K562 (cell line): ENCODE data around the gene ZNF620. TPM values are rescaled to one million over a fixed set of nuclear protein-coding genes. Genes with fewer than 3 reads are reported as not detected.

Experiments used
- CBX3 ChIP-seq, 2 experiments: IDR thresholded peaks; 1 replicate in 1 of 2; 2 replicates in 1 of 2; pipeline ENCODE4 v1.6.1; 2012; ENCODE audit warnings: inconsistent platforms in 2 of 2, low read length in 2 of 2, borderline replicate concordance in 1 of 2, control low read depth in 1 of 2
- FOXA1 ChIP-seq: fragments of 450-650 bp; IDR thresholded peaks from 2 replicates; pipeline ENCODE4 v1.6.1; 2016; ENCODE audit warnings: mild to moderate bottlenecking, borderline replicate concordance
- FOXJ2 ChIP-seq: fragments of 200-800 bp; sonication (Bioruptor generic); IDR thresholded peaks from 2 replicates; pipeline ENCODE4 v1.6.1; 2016; ENCODE audit warnings: missing genetic modification characterization, missing compliant biosample characterization
- FOXK1 ChIP-seq: sonication (generic); formaldehyde crosslinking; IDR thresholded peaks from 2 replicates; pipeline ENCODE4 v1.8.0; 2022; ENCODE audit warnings: missing genetic modification reagents, mild to moderate bottlenecking, borderline replicate concordance
- HMG20A ChIP-seq: fragments of 450-650 bp; formaldehyde crosslinking; conservative IDR thresholded peaks from 2 replicates; pipeline ENCODE4 v1.4.0; 2020; ENCODE audit warnings: mild to moderate bottlenecking, mixed read lengths
- HOXB6 ChIP-seq: fragments of 250-450 bp; sonication (Bioruptor Pico); IDR thresholded peaks from 2 replicates; pipeline ENCODE4 v1.5.1; 2022; ENCODE audit warnings: mild to moderate bottlenecking, borderline replicate concordance
- JUN ChIP-seq, 2 experiments: sonication (generic) in 1 of 2; formaldehyde crosslinking in 1 of 2; IDR thresholded peaks; 2 replicates each; pipeline versions ENCODE4 v1.6.1 to v1.8.0; 2012 to 2022; ENCODE audit warnings: borderline replicate concordance in 2 of 2, mild to moderate bottlenecking in 2 of 2, improper control_type of control experiment in 1 of 2, low read depth in 1 of 2, low read length in 1 of 2, missing genetic modification reagents in 1 of 2
- KDM5B ChIP-seq: fragments of 200-600 bp; sonication (generic); IDR thresholded peaks from 2 replicates; pipeline ENCODE4 v1.6.1; 2012; ENCODE audit warnings: low read depth, mild to moderate bottlenecking, moderate library complexity, low read length, control low read depth, inconsistent platforms; ENCODE audit not compliant: insufficient replicate concordance
- MAFG ChIP-seq: fragments of 450-650 bp; conservative IDR thresholded peaks from 2 replicates; pipeline ENCODE4 v1.6.1; 2016; ENCODE audit warnings: missing genetic modification characterization, missing compliant biosample characterization
- MAFK ChIP-seq: IDR thresholded peaks from 2 replicates; pipeline ENCODE4 v1.6.1; 2011; ENCODE audit warnings: low read length, improper control_type of control experiment
- PCBP1 ChIP-seq: fragments of 200-400 bp; formaldehyde crosslinking; IDR thresholded peaks from 2 replicates; pipeline ENCODE4 v1.6.1; 2018; ENCODE audit warnings: mild to moderate bottlenecking, low read depth, low read length; ENCODE audit not compliant: poor library complexity, severe bottlenecking
- POLR3G ChIP-seq: IDR thresholded peaks from 2 replicates; pipeline ENCODE4 v1.6.1; 2011; ENCODE audit not compliant: insufficient read length, insufficient replicate concordance; ENCODE audit errors: extremely low read depth
- PRPF4 ChIP-seq: fragments of 200-400 bp; formaldehyde crosslinking; IDR thresholded peaks from one replicate; pipeline ENCODE4 v1.6.1; 2017; ENCODE audit warnings: low read length, low read depth, mild to moderate bottlenecking; ENCODE audit not compliant: insufficient read depth, poor library complexity, severe bottlenecking
- RFX7 ChIP-seq: fragments of 250-450 bp; sonication (Bioruptor Pico); IDR thresholded peaks from 2 replicates; pipeline ENCODE4 v1.5.1; 2021; ENCODE audit warnings: mild to moderate bottlenecking
- SMARCA5 ChIP-seq: fragments of 450-650 bp; IDR thresholded peaks from 2 replicates; pipeline ENCODE4 v1.6.1; 2016
- SNRNP70 ChIP-seq: fragments of 200-400 bp; formaldehyde crosslinking; optimal IDR thresholded peaks from 2 replicates; pipeline ENCODE3; 2017; ENCODE audit warnings: low read depth, low read length
- SP1 ChIP-seq: sonication (generic); formaldehyde crosslinking; IDR thresholded peaks from 2 replicates; pipeline ENCODE4 v1.8.1; 2022; ENCODE audit warnings: mild to moderate bottlenecking, missing genetic modification reagents
- SRSF7 ChIP-seq: fragments of 200-400 bp; formaldehyde crosslinking; optimal IDR thresholded peaks from 2 replicates; pipeline ENCODE3; 2017; ENCODE audit warnings: mild to moderate bottlenecking, low read depth, low read length
- TBP ChIP-seq: optimal IDR thresholded peaks from 2 replicates; pipeline ENCODE3; 2011; ENCODE audit warnings: low read depth, low read length, improper control_type of control experiment
- ZNF282 ChIP-seq: sonication (generic); formaldehyde crosslinking; IDR thresholded peaks from 2 replicates; pipeline ENCODE4 v1.8.1; 2023; ENCODE audit warnings: missing genetic modification reagents
- polyA plus RNA-seq, 8 experiments: library from polyadenylated mRNA; depleted of rRNA in 4 of 8; stranded (reverse) in 5 of 8; unstranded in 3 of 8; fragments of >200 nt; fragmentation: Nextera tagmentation in 2 of 8; fragmentation: Illumina TruSeq in 1 of 8; extraction: Ambion mirVana in 2 of 8; extraction: Trizol in 1 of 8; gene quantifications; 2 replicates each; pipeline versions ENCODE4 v1.2.1 to v1.2.3, GENCODE V29; 2011 to 2014; ENCODE audit warnings: inconsistent platforms in 1 of 8, missing spikeins in 1 of 8
- total RNA-seq, 7 experiments: library from RNA; depleted of rRNA in 6 of 7; stranded (reverse); fragments of >200 nt in 6 of 7; fragmentation: Illumina TruSeq in 2 of 7; extraction: Trizol in 2 of 7; gene quantifications; 2 replicates each; pipeline versions ENCODE4 v1.2.1 to v1.2.3, GENCODE V29; 2011 to 2021; ENCODE audit warnings: low replicate concordance in 1 of 7
- TF ChIP-seq, protein P1 (sequence below): sonication (generic); formaldehyde crosslinking; IDR thresholded peaks from 2 replicates; pipeline ENCODE4 v1.8.0; 2022; ENCODE audit warnings: mild to moderate bottlenecking, missing genetic modification reagents
- TF ChIP-seq, protein P2 (sequence below): sonication (generic); formaldehyde crosslinking; IDR thresholded peaks from 2 replicates; pipeline ENCODE4 v1.8.0; 2022; ENCODE audit warnings: missing genetic modification reagents, mild to moderate bottlenecking, borderline replicate concordance
- TF ChIP-seq, protein P3 (sequence below): sonication (generic); formaldehyde crosslinking; IDR thresholded peaks from 2 replicates; pipeline ENCODE4 v1.5.0; 2020; ENCODE audit warnings: missing genetic modification reagents
- TF ChIP-seq, protein P4 (sequence below): fragments of 250-450 bp; sonication (Bioruptor Pico); IDR thresholded peaks from 2 replicates; pipeline ENCODE4 v1.8.0; 2021; ENCODE audit warnings: moderate library complexity, mild to moderate bottlenecking, inconsistent platforms

Gene ZNF620
- total and polyA plus RNA-seq, 9 of the 15 experiments (the other 6 are each of a cell fraction or from before 2014, with no cell fraction given), result 1.2 to 5.5 (median 3.3) TPM

DNA sequence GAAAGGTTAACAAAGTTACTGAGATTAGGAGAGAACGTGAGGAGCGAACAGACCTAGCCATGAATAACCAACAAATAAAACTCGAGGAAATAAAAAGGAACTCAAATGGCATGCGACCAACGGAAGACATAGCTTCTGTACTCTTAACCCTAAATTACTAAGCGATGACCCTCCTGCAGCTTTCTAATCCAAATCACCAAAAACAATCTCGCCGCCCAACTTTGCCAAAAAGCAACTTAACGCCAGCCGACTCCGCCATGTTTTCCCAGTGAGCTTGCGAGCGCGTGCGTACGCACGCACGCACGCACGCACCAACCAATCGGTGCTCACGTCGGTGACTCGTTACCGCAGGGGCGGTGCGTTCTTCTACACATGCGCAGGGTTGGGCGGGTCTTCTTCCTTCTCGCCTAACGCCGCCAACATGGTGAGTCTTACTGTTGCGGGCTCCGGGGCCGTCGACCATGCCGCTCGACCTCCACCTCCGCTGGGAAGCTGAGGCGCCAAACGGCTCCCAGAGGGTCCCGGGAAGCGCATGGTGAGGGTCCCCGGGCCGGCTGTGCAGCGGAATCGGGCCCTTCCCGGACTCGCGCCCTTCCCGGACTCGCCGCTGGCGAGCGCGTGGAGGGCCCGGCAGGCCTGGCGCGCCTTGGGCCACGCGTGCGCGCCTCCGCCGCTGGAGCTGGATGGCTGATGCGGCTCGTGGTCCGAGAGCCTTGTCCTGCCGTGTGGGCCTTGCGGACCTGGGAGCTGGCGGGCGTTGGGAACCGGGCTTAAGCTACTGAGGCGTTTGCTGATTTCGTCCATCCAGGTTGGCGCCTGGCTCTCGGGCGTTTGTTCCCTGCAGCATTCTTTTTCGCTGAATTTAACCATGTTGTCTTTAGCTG is 48.7 kb upstream of the ZNF620 start, which contains the start of gene RPL14 (continued):
- TF ChIP-seq JUN (IDR thresholded peaks at IDR 0.05; ENCODE audit: borderline replicate concordance, low read depth, low read length), result peak; percentile 56; the same call in 1 of the 2 replicates
- no peak; the same call in 1 of the 2 replicates for TF ChIP-seq JUN (CRISPR knock-in tag; IDR thresholded peaks at IDR 0.05; ENCODE audit: borderline replicate concordance)
- TF ChIP-seq SP1 (CRISPR knock-in tag), result peak; percentile 87
- TF ChIP-seq HOXB6 (CRISPR knock-in tag), result no peak
- TF ChIP-seq CBX3 (IDR thresholded peaks at IDR 0.05; ENCODE audit: borderline replicate concordance in 1 of 2, low read length in 2 of 2), result no peak
- no peak for TF ChIP-seq SNRNP70
- TF ChIP-seq TBP, result no peak
- TF ChIP-seq, protein P1, sequence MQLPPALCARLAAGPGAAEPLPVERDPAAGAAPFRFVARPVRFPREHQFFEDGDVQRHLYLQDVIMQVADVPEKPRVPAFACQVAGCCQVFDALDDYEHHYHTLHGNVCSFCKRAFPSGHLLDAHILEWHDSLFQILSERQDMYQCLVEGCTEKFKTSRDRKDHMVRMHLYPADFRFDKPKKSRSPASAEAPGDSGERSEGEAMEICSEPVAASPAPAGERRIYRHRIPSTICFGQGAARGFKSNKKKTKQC (CRISPR knock-in tag), result peak; percentile 96
- no peak for TF ChIP-seq FOXJ2
- TF ChIP-seq SRSF7, result no peak
- TF ChIP-seq HMG20A (CRISPR knock-in tag), result no peak
- TF ChIP-seq, protein P2, sequence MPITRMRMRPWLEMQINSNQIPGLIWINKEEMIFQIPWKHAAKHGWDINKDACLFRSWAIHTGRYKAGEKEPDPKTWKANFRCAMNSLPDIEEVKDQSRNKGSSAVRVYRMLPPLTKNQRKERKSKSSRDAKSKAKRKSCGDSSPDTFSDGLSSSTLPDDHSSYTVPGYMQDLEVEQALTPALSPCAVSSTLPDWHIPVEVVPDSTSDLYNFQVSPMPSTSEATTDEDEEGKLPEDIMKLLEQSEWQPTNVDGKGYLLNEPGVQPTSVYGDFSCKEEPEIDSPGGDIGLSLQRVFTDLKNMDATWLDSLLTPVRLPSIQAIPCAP, result 0 out of 2 replicates have a peak, but pooled peaks have one; percentile 49
- peak; percentile 89; the same call in 1 of the 2 replicates for TF ChIP-seq ZNF282 (CRISPR knock-in tag)
- no peak for TF ChIP-seq POLR3G
- TF ChIP-seq, protein P3, sequence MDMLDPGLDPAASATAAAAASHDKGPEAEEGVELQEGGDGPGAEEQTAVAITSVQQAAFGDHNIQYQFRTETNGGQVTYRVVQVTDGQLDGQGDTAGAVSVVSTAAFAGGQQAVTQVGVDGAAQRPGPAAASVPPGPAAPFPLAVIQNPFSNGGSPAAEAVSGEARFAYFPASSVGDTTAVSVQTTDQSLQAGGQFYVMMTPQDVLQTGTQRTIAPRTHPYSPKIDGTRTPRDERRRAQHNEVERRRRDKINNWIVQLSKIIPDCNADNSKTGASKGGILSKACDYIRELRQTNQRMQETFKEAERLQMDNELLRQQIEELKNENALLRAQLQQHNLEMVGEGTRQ (CRISPR knock-in tag), result no peak
- TF ChIP-seq MAFG (tag), result no peak
- no peak for TF ChIP-seq MAFK
- no peak for TF ChIP-seq SMARCA5
- peak; percentile 78 for TF ChIP-seq PRPF4
- TF ChIP-seq PCBP1, result peak; percentile 92
- no peak; the same call in 1 of the 2 replicates for TF ChIP-seq FOXK1 (CRISPR knock-in tag)
- TF ChIP-seq FOXA1, result no peak
- TF ChIP-seq RFX7 (CRISPR knock-in tag), result no peak
- TF ChIP-seq, protein P4, sequence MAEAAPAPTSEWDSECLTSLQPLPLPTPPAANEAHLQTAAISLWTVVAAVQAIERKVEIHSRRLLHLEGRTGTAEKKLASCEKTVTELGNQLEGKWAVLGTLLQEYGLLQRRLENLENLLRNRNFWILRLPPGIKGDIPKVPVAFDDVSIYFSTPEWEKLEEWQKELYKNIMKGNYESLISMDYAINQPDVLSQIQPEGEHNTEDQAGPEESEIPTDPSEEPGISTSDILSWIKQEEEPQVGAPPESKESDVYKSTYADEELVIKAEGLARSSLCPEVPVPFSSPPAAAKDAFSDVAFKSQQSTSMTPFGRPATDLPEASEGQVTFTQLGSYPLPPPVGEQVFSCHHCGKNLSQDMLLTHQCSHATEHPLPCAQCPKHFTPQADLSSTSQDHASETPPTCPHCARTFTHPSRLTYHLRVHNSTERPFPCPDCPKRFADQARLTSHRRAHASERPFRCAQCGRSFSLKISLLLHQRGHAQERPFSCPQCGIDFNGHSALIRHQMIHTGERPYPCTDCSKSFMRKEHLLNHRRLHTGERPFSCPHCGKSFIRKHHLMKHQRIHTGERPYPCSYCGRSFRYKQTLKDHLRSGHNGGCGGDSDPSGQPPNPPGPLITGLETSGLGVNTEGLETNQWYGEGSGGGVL, result no peak
- peak; percentile 97 for TF ChIP-seq KDM5B
